ENCODE measurements around the gene RAB9A. TPM values are rescaled to one million over a fixed set of nuclear protein-coding genes. Genes with fewer than 3 reads are reported as not detected.
A peak's percentile ranks its signal among the peaks of the same experiment; 100 is the strongest.

The RAB9A gene
- total RNA-seq, 1 experiment from 2014 or later, result 35.5 TPM

GRCh38 chrX:13688384-13688957, 457 bp upstream of the RAB9A start:
- Histone ChIP-seq H3K4me1 (peaks cover 14% of the 10 kb centered on the region), H3K4me3 (peak overlapping the region; percentile 81), H3K36me3 (no peaks in the 10 kb centered on the region), H3K9me3 (replicated peaks) (no peaks in the 10 kb centered on the region), H3K27ac (no peak overlapping the region; the same call in 1 of the 2 replicates), H3K27me3 (no peaks in the 10 kb centered on the region)
- DNase-seq, result peak in 1 of 2 experiments; percentile 33

- Histone ChIP-seq H3K27ac (peak overlapping the region; percentile 92), H3K9me3 (replicated peaks) (no peaks in the 10 kb centered on the region), H3K27me3 (no peaks in the 10 kb centered on the region), H3K4me1 (peaks cover 28% of the 10 kb centered on the region), H3K36me3 (no peaks in the 10 kb centered on the region), H3K4me3 (peak overlapping the region; percentile 81)
- DNase-seq, result no peak
These were observed 848 bp downstream of the RAB9A start for GRCh38 chrX:13689741-13690211.

DNA sequence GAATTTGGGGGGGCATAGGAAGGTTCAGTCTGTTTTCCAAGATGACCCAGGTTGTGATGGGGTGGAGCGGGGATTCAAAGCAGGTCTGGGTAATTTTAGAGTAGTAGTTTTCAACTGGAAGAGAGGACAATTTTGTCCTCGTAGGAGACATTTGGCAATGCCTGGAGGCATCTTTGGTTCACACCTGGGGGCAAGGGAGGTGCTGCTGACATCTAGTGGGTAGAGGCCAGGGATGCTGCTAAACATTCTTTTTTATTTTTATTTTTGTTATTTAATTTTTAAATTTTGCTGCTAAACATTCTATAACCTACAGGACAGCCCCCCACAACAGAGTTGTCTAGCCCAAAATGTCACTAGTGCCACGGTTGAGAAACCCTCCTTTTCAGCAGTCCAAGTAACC, 1.9 kb downstream of the RAB9A start:
- Histone ChIP-seq H3K4me1 (peaks cover 29% of the 10 kb centered on the region), H3K4me3 (peak overlapping the region; percentile 81), H3K27me3 (no peaks in the 10 kb centered on the region), H3K27ac (no peak overlapping the region), H3K36me3 (no peaks in the 10 kb centered on the region), H3K9me3 (replicated peaks) (no peaks in the 10 kb centered on the region)
- DNase-seq, result no peak

DNA sequence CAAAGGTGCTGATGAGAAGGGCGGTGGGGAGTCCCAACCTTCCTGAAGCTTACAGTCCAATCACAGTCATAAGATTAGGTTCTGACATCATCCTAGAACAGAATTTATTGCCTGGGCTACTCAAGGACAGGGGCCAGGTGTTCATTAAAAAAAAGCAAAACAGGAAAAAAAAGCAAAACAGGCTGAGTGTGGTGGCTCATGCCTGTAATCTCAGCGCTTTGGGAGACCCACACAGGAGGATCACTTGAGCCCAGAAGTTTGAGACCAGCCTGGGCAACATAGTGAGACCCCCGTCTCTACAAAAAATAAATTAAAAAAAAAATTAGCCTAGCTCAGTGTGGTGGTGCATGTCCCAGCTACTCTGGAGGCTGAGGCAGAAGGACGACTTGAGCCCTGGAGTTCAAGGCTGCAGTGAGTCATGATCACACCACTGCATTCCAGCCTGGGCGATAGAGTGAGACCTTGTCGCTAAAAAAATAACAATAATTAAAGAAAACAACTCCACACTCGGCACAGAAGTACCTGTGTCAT, 3.0 kb downstream of the RAB9A start:
- H3K27ac ChIP-seq, result no peak overlapping the region
- H3K4me1 ChIP-seq, result peaks cover 29% of the 10 kb centered on the region
- DNase-seq, result no peak
- H3K27me3 ChIP-seq, result no peaks in the 10 kb centered on the region
- H3K9me3 ChIP-seq (replicated peaks), result no peaks in the 10 kb centered on the region
- no peak overlapping the region for H3K4me3 ChIP-seq
- H3K36me3 ChIP-seq, result no peaks in the 10 kb centered on the region

- Histone ChIP-seq H3K36me3 (peaks cover 2% of the 10 kb centered on the region; the same call in 1 of the 2 replicates), H3K27ac (no peak overlapping the region), H3K4me1 (peaks cover 29% of the 10 kb centered on the region), H3K4me3 (no peak overlapping the region), H3K27me3 (no peaks in the 10 kb centered on the region), H3K9me3 (replicated peaks) (no peaks in the 10 kb centered on the region)
- DNase-seq, result no peak
These were observed 3.9 kb downstream of the RAB9A start for GRCh38 chrX:13692771-13693231.

GRCh38 chrX:13693341-13693961, 4.5 kb downstream of the RAB9A start:
- DNase-seq, result no peak
- peaks cover 5% of the 10 kb centered on the region; the same call in 1 of the 2 replicates for H3K36me3 ChIP-seq
- H3K4me3 ChIP-seq, result no peak overlapping the region
- H3K27ac ChIP-seq, result peak overlapping the region; percentile 40; the same call in 1 of the 2 replicates
- H3K9me3 ChIP-seq (replicated peaks), result no peaks in the 10 kb centered on the region
- H3K27me3 ChIP-seq, result no peaks in the 10 kb centered on the region
- H3K4me1 ChIP-seq, result peaks cover 29% of the 10 kb centered on the region

- Histone ChIP-seq H3K4me1 (peaks cover 29% of the 10 kb centered on the region), H3K9me3 (replicated peaks) (no peaks in the 10 kb centered on the region), H3K27me3 (no peaks in the 10 kb centered on the region), H3K36me3 (peaks cover 9% of the 10 kb centered on the region; the same call in 1 of the 2 replicates), H3K27ac (peak overlapping the region; percentile 40; the same call in 1 of the 2 replicates), H3K4me3 (no peak overlapping the region)
- DNase-seq, result no peak
These were observed 5.4 kb downstream of the RAB9A start for GRCh38 chrX:13694359-13694758.

GRCh38 chrX:13694983-13695382, 6.1 kb downstream of the RAB9A start:
- no peak for DNase-seq
- Histone ChIP-seq H3K9me3 (replicated peaks) (no peaks in the 10 kb centered on the region), H3K27me3 (no peaks in the 10 kb centered on the region), H3K4me1 (peaks cover 29% of the 10 kb centered on the region), H3K27ac (peak overlapping the region; percentile 40; the same call in 1 of the 2 replicates), H3K4me3 (no peak overlapping the region), H3K36me3 (peaks cover 9% of the 10 kb centered on the region; the same call in 1 of the 2 replicates)

GRCh38 chrX:13695601-13696115, 6.7 kb downstream of the RAB9A start:
- peaks cover 9% of the 10 kb centered on the region; the same call in 1 of the 2 replicates for H3K36me3 ChIP-seq
- no peaks in the 10 kb centered on the region for H3K27me3 ChIP-seq
- H3K4me1 ChIP-seq, result peaks cover 26% of the 10 kb centered on the region
- H3K27ac ChIP-seq, result no peak overlapping the region
- H3K4me3 ChIP-seq, result no peak overlapping the region
- H3K9me3 ChIP-seq (replicated peaks), result no peaks in the 10 kb centered on the region
- DNase-seq, result no peak

DNA sequence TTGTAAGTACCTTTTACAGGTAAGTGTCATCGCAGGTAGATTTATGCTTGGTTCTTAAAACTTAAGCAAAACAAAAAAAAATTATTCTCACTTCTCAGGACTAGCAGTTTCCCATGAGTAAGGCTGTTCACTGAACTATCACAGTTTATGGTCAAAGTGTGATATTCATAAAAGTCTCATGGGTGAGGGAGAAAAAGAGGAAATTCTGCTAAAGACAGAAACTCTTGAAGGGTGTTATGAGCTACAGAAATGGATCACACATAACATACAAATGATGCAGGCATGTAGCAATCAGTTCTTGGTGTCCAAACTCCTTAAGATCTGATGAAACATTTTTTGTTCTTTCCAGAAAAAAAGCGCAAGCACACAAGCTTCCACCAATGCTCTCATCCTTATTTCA, 8.5 kb downstream of the RAB9A start:
- no peak overlapping the region for H3K4me3 ChIP-seq
- DNase-seq, result no peak
- no peak overlapping the region for H3K27ac ChIP-seq
- peaks cover 9% of the 10 kb centered on the region; the same call in 1 of the 2 replicates for H3K36me3 ChIP-seq
- H3K4me1 ChIP-seq, result peaks cover 24% of the 10 kb centered on the region
- H3K27me3 ChIP-seq, result no peaks in the 10 kb centered on the region
- no peaks in the 10 kb centered on the region for H3K9me3 ChIP-seq (replicated peaks)

DNA sequence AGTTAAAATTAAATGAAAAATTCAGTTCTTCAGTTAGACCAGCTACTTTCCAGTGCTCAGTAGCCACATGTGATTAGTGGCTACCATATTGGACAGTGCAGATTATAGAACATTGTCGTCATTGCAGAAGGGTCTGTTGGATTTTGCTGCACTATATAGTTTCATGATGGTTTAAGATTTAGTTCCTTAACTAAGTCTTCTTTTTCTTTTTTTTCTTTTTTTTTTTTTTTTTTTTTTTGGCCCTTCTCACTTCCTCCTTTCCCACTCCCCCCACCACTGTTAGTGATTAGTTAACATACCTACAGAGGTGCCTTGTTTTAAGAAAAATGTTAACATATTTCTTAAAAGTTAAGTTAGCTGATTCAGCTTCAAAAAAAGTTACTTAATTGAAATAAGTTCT, 9.0 kb downstream of the RAB9A start:
- H3K27me3 ChIP-seq, result no peaks in the 10 kb centered on the region
- H3K27ac ChIP-seq, result no peak overlapping the region
- no peak for DNase-seq
- H3K36me3 ChIP-seq, result peaks cover 9% of the 10 kb centered on the region; the same call in 1 of the 2 replicates
- peaks cover 19% of the 10 kb centered on the region for H3K4me1 ChIP-seq
- no peak overlapping the region for H3K4me3 ChIP-seq
- no peaks in the 10 kb centered on the region for H3K9me3 ChIP-seq (replicated peaks)

GRCh38 chrX:13698432-13698831, 9.5 kb downstream of the RAB9A start:
- Histone ChIP-seq H3K27ac (no peak overlapping the region), H3K4me1 (peaks cover 15% of the 10 kb centered on the region), H3K27me3 (no peaks in the 10 kb centered on the region), H3K36me3 (peaks cover 9% of the 10 kb centered on the region; the same call in 1 of the 2 replicates), H3K4me3 (no peak overlapping the region), H3K9me3 (replicated peaks) (no peaks in the 10 kb centered on the region)
- DNase-seq, result no peak

- H3K9me3 ChIP-seq (replicated peaks), result no peaks in the 10 kb centered on the region
- no peak overlapping the region for H3K4me3 ChIP-seq
- H3K27me3 ChIP-seq, result no peaks in the 10 kb centered on the region
- H3K27ac ChIP-seq, result no peak overlapping the region
- H3K4me1 ChIP-seq, result peaks cover 6% of the 10 kb centered on the region
- no peak for DNase-seq
- peaks cover 15% of the 10 kb centered on the region for H3K36me3 ChIP-seq
These were observed 10.4 kb downstream of the RAB9A start for GRCh38 chrX:13699183-13699826.

DNA sequence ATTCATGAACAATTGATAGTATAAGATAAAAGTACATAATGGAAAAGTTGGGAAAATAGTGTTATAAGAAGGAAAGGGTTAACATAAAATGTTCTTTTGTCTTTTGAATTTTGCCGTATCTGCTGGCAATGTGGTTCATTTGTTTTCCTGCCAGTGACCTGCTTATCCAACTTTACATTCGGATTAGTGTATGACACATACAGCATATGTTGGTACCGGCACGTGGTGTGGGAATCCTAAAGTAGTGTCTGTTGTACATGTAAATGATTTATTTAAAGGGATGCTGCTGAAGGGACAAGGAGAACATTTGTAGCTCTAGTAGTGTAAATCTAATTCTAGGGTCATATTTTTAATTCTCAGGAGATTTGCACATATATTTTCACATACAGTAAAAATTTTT, 11.5 kb downstream of the RAB9A start:
- peaks cover 15% of the 10 kb centered on the region for H3K36me3 ChIP-seq
- H3K27me3 ChIP-seq, result no peaks in the 10 kb centered on the region
- DNase-seq, result no peak
- H3K4me1 ChIP-seq, result no peaks in the 10 kb centered on the region
- no peak overlapping the region for H3K27ac ChIP-seq
- no peaks in the 10 kb centered on the region for H3K9me3 ChIP-seq (replicated peaks)
- no peak overlapping the region for H3K4me3 ChIP-seq

All from SJCRH30 (cell line).